Loucy (cell line): ENCODE results near the gene MAPK14.

ENCODE experiments used
- H2AFZ ChIP-seq: fragments of 200-600 bp; sonication (generic); 2 replicates; pipeline ENCODE4 v1.6.0; 2016; ENCODE audit warnings: antibody characterized with exemption, mild to moderate bottlenecking, low read length, moderate library complexity
- H3F3A ChIP-seq: fragments of 200-600 bp; 2 replicates; pipeline ENCODE4 v1.6.0; 2016; ENCODE audit warnings: antibody characterized with exemption, low read depth, mild to moderate bottlenecking
- H3K27me3 ChIP-seq: fragments of 200-600 bp; sonication (generic); 2 replicates; pipeline ENCODE4 v1.6.1; 2014; ENCODE audit warnings: low read length, mild to moderate bottlenecking; ENCODE audit not compliant: insufficient read depth, poor library complexity, severe bottlenecking
- H3K36me3 ChIP-seq: fragments of 200-600 bp; sonication (generic); 2 replicates; pipeline ENCODE4 v1.6.1; 2016; ENCODE audit warnings: low read length; ENCODE audit not compliant: insufficient read depth
- H3K4me1 ChIP-seq: fragments of 200-600 bp; sonication (generic); 2 replicates; pipeline ENCODE4 v1.5.1; 2014; ENCODE audit warnings: low read length, mild to moderate bottlenecking; ENCODE audit not compliant: insufficient read depth, poor library complexity, severe bottlenecking
- H3K4me2 ChIP-seq: fragments of 200-600 bp; sonication (generic); 2 replicates; pipeline ENCODE4 v1.6.0; 2014; ENCODE audit warnings: antibody characterized with exemption, low read length, low read depth, mild to moderate bottlenecking; ENCODE audit not compliant: poor library complexity, severe bottlenecking
- H3K4me3 ChIP-seq: fragments of 200-600 bp; sonication (generic); 2 replicates; pipeline ENCODE4 v1.5.1; 2014; ENCODE audit warnings: low read length, mild to moderate bottlenecking, mixed read lengths; ENCODE audit not compliant: poor library complexity, severe bottlenecking
- H3K79me2 ChIP-seq: fragments of 200-600 bp; sonication (generic); 2 replicates; pipeline ENCODE4 v1.6.1; 2014; ENCODE audit warnings: low read length; ENCODE audit not compliant: insufficient read depth
- H3K9ac ChIP-seq: fragments of 200-600 bp; sonication (generic); 2 replicates; pipeline ENCODE4 v1.6.0; 2014; ENCODE audit warnings: mild to moderate bottlenecking, low read depth, low read length, moderate library complexity; ENCODE audit not compliant: poor library complexity, severe bottlenecking
- H3K9me2 ChIP-seq: fragments of 200-600 bp; sonication (generic); replicated peaks from 2 replicates; pipeline ENCODE4 v1.6.1; 2016; ENCODE audit warnings: low read depth, low read length, mixed read lengths
- H3K9me3 ChIP-seq: fragments of 200-600 bp; sonication (generic); 2 replicates; pipeline ENCODE4 v1.6.1; 2014; ENCODE audit warnings: mild to moderate bottlenecking, antibody characterized with exemption, low read length, low read depth; ENCODE audit not compliant: insufficient read depth
- H4K20me1 ChIP-seq: fragments of 200-600 bp; sonication (generic); 2 replicates; pipeline ENCODE4 v1.6.0; 2014; ENCODE audit warnings: antibody characterized with exemption, low read length, mild to moderate bottlenecking; ENCODE audit not compliant: insufficient read depth, poor library complexity, severe bottlenecking
- EZH2phosphoT487 ChIP-seq: fragments of 200-600 bp; IDR thresholded peaks from 2 replicates; pipeline ENCODE4 v1.6.1; 2018; ENCODE audit warnings: antibody characterized with exemption, mild to moderate bottlenecking, moderate library complexity, borderline replicate concordance
- TF ChIP-seq, protein P1 (sequence below): fragments of 200-600 bp; sonication (generic); conservative IDR thresholded peaks from 2 replicates; pipeline ENCODE4 v1.5.1; 2014; ENCODE audit warnings: mild to moderate bottlenecking, antibody characterized with exemption, low read length

The MAPK14 gene

DNA sequence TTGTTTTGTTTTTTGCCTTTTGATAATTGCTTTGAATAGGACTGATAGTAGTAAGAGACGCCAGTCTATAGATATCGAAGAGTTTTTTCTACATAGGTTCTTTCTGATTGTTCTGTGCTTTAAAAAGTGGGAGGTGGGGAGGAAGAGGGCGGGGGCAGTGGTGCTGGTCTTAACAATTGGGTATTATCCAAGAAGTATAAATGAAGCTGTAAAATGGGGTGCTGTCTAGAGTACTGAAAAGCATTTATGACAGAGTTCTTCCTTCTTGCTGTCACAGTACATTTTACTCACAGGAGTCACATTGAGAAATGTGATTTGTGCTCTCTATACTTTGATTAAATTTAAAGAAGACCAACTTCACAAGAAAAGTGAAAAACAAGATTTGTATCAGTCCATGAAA, 41.0 kb downstream of the MAPK14 start:
- TF ChIP-seq EZH2phosphoT487: no peak
- TF ChIP-seq, protein P1, sequence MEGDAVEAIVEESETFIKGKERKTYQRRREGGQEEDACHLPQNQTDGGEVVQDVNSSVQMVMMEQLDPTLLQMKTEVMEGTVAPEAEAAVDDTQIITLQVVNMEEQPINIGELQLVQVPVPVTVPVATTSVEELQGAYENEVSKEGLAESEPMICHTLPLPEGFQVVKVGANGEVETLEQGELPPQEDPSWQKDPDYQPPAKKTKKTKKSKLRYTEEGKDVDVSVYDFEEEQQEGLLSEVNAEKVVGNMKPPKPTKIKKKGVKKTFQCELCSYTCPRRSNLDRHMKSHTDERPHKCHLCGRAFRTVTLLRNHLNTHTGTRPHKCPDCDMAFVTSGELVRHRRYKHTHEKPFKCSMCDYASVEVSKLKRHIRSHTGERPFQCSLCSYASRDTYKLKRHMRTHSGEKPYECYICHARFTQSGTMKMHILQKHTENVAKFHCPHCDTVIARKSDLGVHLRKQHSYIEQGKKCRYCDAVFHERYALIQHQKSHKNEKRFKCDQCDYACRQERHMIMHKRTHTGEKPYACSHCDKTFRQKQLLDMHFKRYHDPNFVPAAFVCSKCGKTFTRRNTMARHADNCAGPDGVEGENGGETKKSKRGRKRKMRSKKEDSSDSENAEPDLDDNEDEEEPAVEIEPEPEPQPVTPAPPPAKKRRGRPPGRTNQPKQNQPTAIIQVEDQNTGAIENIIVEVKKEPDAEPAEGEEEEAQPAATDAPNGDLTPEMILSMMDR: no peak
- H3K4me3 ChIP-seq: no peak overlapping the region
- peaks cover 99% of the 10 kb centered on the region for H4K20me1 ChIP-seq
- no peaks in the 10 kb centered on the region for H3K9me2 ChIP-seq
- H3K27me3 ChIP-seq: no peaks in the 10 kb centered on the region
- peaks cover 100% of the 10 kb centered on the region for H3K79me2 ChIP-seq
- H3K9me3 ChIP-seq: no peaks in the 10 kb centered on the region
- peaks cover 85% of the 10 kb centered on the region; the same call in 1 of the 2 replicates for H3K36me3 ChIP-seq
- H3K4me1 ChIP-seq: peaks cover 10% of the 10 kb centered on the region
- no peaks in the 10 kb centered on the region for H3F3A ChIP-seq
- H2AFZ ChIP-seq: no peak overlapping the region
- no peak overlapping the region for H3K9ac ChIP-seq
- no peak overlapping the region for H3K4me2 ChIP-seq

DNA sequence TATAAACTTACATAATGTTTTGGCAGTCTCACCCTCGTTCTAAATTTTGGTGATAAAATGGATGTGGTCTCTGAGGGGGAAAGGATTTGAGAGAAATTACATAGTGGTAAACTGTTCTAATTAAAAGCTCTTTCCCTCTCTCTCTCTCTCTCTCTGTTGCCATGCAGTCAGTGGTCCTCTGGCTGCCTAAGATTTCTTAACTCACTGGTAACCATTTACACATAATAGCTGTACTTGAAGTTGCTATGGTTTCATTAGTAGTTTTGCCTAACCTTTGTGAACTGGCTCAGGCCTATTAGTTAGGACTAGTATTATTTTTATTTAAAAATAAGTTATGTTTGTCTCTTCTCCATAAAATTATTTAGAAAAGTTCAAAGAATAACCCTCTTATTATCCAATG, 42.0 kb downstream of the MAPK14 start:
- H3K27me3 ChIP-seq: no peaks in the 10 kb centered on the region
- H3K79me2 ChIP-seq: peaks cover 99% of the 10 kb centered on the region
- peaks cover 85% of the 10 kb centered on the region; the same call in 1 of the 2 replicates for H3K36me3 ChIP-seq
- H3K4me1 ChIP-seq: peaks cover 10% of the 10 kb centered on the region
- TF ChIP-seq, protein P1: no peak
- no peak for TF ChIP-seq EZH2phosphoT487
- no peak overlapping the region for H2AFZ ChIP-seq
- no peaks in the 10 kb centered on the region for H3K9me3 ChIP-seq
- H3K4me3 ChIP-seq: no peak overlapping the region
- H3F3A ChIP-seq: no peaks in the 10 kb centered on the region
- no peak overlapping the region for H3K9ac ChIP-seq
- H4K20me1 ChIP-seq: peaks cover 95% of the 10 kb centered on the region
- H3K4me2 ChIP-seq: no peak overlapping the region
- no peaks in the 10 kb centered on the region for H3K9me2 ChIP-seq

DNA sequence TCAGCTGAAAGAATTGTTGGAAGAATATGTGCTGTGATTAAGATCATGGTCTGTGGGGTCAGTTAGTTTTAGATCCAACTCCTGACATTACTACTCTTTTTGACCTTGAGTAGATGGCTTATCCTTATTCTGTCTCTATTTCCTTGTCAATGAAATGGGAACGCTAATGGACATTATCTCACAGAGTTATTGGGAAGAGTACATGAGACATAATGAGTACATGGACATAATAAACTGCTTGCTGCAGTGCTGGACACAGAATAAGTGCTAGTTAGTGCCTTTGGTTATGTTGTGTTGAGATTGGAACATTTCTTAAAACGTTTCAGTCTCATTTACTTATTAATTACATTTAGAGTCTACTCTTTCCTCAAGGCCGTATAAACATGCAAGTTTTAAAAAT, 42.6 kb downstream of the MAPK14 start:
- H3K79me2 ChIP-seq: peaks cover 98% of the 10 kb centered on the region
- H3K4me2 ChIP-seq: no peak overlapping the region
- H4K20me1 ChIP-seq: peaks cover 91% of the 10 kb centered on the region
- H3K4me1 ChIP-seq: peaks cover 10% of the 10 kb centered on the region
- no peaks in the 10 kb centered on the region for H3K27me3 ChIP-seq
- H3K9me3 ChIP-seq: no peaks in the 10 kb centered on the region
- TF ChIP-seq, protein P1: no peak
- TF ChIP-seq EZH2phosphoT487: no peak
- no peak overlapping the region for H2AFZ ChIP-seq
- no peaks in the 10 kb centered on the region for H3F3A ChIP-seq
- no peak overlapping the region for H3K4me3 ChIP-seq
- H3K9me2 ChIP-seq: no peaks in the 10 kb centered on the region
- peaks cover 84% of the 10 kb centered on the region; the same call in 1 of the 2 replicates for H3K36me3 ChIP-seq
- no peak overlapping the region for H3K9ac ChIP-seq
